Ishikawa (cell line): Measurements from ENCODE around the gene LCA5L.

ENCODE experiments used
- CREB1 ChIP-seq: IDR thresholded peaks from 2 replicates; pipeline ENCODE4 v1.6.1; 2012; ENCODE audit warnings: low read depth
- FOXM1 ChIP-seq: IDR thresholded peaks from 2 replicates; pipeline ENCODE4 v1.6.1; 2012; ENCODE audit warnings: low read depth, borderline replicate concordance
- TCF12 ChIP-seq: IDR thresholded peaks from 2 replicates; pipeline ENCODE4 v1.6.1; 2012; ENCODE audit warnings: low read depth

DNA sequence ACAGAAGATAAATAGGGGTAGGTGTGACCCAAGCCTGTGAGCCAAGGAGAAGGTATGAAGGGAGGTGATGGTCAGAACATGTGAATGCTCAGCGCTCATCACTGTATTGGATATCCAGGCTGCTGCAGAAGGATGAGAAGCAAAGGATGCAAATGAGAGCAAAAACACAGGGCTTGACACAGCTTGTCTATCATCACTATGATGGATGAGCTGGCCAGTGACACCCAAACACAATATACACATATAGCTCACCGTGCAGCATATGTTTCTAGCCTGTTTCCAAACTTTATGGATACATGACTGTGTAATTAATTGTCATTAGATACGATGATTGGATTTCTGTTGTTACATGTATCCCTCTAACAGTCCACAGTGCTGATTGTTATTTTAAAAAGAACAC is 82.8 kb downstream of the LCA5L start:
- TF ChIP-seq TCF12 (no peak), FOXM1 (no peak), CREB1 (no peak)
